Activated naive CD4-positive, alpha-beta T cell treated with anti-CD3 and anti-CD28 coated beads, Interleukin-2, amount 50 U/mL, for 16 hours (primary cell): ENCODE data around the gene DNAJC21.
"Not testable (repeated sequence)": the region's sequence is repeated elsewhere in the genome, so short reads cannot be mapped to it uniquely, and the experiment has no call there.

Experiments
- DNase-seq: peaks from one replicate; pipeline ENCODE4 v3.0.0-alpha.2; 2020

DNAJC21 gene

GRCh38 chr5:34923694-34924461, 5.5 kb upstream of the DNAJC21 start:
- DNase-seq, result peak; percentile 39

DNA sequence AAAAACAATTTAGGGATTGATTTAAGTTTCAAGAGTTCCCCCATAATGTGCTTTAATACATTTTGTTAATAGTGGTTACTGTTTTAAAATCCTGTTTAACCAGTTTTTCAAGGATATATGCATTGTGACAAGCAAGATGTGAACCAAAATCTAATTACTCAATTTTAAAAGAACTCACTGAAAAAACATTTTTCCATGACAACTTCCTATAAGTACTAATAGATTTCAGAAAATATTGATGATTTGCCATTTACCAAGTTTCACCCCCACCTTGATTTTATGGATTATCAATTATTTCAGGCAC, 4.9 kb upstream of the DNAJC21 start:
- DNase-seq, result no peak

- no peak for DNase-seq
Observed at GRCh38 chr5:34926318-34926888, 3.0 kb upstream of the DNAJC21 start.

GRCh38 chr5:34927785-34928184, 1.6 kb upstream of the DNAJC21 start:
- no peak for DNase-seq

DNA sequence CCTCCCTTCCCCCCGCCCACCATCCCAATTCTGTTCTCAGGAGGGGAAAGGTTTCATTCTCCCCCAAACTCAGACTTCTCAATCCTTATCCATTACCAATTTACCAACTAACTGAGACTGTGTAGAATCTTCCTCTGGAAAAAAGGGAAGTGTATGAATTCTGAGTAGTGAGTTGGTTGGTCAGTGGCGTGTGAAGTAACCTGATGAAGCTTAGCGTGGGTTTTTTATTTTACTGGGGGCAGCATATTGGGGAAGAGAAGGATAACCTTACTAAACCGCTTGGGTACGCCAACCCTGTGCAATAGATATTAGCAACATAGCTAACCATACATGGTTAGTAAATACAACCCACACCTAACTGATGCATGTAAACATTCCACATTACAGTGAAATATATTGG, 1.1 kb upstream of the DNAJC21 start:
- DNase-seq, result no peak

GRCh38 chr5:34929720-34930461, 532 bp downstream of the DNAJC21 start:
- peak; percentile 83 for DNase-seq

GRCh38 chr5:34930462-34930844, 1.1 kb downstream of the DNAJC21 start:
- DNase-seq, result no peak

- DNase-seq, result no peak
Observed at GRCh38 chr5:34930870-34931269, 1.5 kb downstream of the DNAJC21 start.

GRCh38 chr5:34932947-34933346, 3.6 kb downstream of the DNAJC21 start:
- no peak for DNase-seq

DNA sequence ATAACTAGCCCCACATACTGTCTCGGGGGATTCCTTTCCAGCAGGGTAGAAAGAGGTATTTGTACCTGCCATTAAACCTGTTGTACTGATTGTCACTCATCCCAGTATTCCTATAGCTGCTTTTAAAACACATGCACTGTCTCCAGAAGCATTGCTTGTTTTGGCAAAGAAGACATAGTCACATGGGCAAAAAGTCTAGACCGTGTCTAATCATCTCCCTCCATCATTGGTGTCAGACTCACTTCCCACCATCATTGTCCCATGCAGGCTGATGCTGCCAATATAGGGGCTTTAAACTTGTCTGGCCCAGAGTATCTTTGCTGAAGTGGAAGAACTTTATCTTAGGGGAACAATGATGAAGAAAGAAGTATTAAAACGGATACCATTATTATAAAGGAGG, 12.6 kb downstream of the DNAJC21 start:
- DNase-seq, result no peak

- no peak for DNase-seq
Observed at GRCh38 chr5:34944044-34944443, 14.7 kb downstream of the DNAJC21 start.

GRCh38 chr5:34944460-34945047, 15.2 kb downstream of the DNAJC21 start:
- no peak for DNase-seq

DNA sequence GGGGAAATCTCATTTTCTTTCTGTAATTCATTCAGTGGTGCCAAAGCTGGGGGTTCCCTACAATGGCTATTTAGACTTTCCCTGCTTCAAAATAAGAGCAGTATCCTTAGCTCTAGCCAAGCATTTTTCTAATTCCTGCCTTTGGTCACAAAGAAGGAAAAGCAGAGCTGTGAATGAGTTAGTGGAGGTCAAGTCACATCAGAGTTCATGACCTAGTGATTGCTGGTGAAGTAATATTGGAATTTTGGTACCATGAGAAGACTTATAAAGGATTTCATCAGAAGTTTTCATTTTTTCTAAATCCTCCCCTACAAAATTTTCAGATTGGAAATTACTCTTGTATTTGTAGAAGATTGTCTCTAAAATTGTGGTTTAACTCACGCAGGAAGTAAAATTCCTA, 28.0 kb downstream of the DNAJC21 start:
- no peak for DNase-seq

- no peak for DNase-seq
Observed at GRCh38 chr5:34957857-34958690, 28.7 kb downstream of the DNAJC21 start.

GRCh38 chr5:34959323-34959722, 30.0 kb downstream of the DNAJC21 start:
- DNase-seq, result no peak

GRCh38 chr5:34967540-34967939, 38.2 kb downstream of the DNAJC21 start:
- DNase-seq, result no peak

DNA sequence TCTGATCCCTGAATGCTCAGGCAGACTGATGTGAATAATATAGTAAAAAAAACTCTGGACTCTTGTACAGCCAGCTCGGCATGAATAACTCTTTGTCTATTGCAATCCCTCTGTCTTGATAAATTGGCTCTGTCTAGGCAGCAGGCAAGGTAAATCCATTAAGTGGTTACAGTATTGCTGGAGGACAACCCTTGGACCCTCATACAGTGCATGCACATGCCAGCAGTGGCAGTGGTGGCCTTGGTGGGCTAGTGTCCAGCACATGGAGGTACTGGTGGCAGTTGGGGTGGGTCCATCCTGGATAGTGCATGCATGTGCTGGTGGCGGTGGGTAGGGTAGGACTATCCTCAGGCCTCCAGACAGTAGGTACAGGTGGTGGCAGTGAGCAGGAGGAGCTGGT, 38.9 kb downstream of the DNAJC21 start:
- no peak for DNase-seq

- DNase-seq, result no peak
Observed at GRCh38 chr5:34970552-34970951, 41.2 kb downstream of the DNAJC21 start.

- DNase-seq, result not testable (repeated sequence)
Observed at GRCh38 chr5:34971655-34972054, 42.3 kb downstream of the DNAJC21 start.

GRCh38 chr5:34976347-34976746, 47.0 kb downstream of the DNAJC21 start:
- DNase-seq, result no peak

GRCh38 chr5:34977934-34978613, 48.7 kb downstream of the DNAJC21 start:
- DNase-seq, result no peak

- DNase-seq, result no peak
Observed at GRCh38 chr5:34978681-34979080, 49.3 kb downstream of the DNAJC21 start.
